BE2C (cell line): ENCODE measurements around the gene ANKRD6.

Experiments
- DNase-seq: peaks from one replicate; pipeline ENCODE4 v3.0.0-alpha.2; 2020
- H3K27me3 ChIP-seq: fragments of 250-450 bp; sonication (Bioruptor Pico); 2 replicates; pipeline ENCODE4 v1.5.1; 2020; ENCODE audit warnings: mild to moderate bottlenecking
- H3K36me3 ChIP-seq: fragments of 250-450 bp; sonication (Bioruptor Pico); 2 replicates; pipeline ENCODE4 v1.5.1; 2020; ENCODE audit warnings: mild to moderate bottlenecking
- H3K4me1 ChIP-seq: fragments of 250-450 bp; sonication (Bioruptor Pico); 2 replicates; pipeline ENCODE4 v1.5.1; 2020
- H3K4me3 ChIP-seq: 2 replicates; pipeline ENCODE4 v1.5.1; 2011; ENCODE audit warnings: low read depth, low read length
- H3K9me3 ChIP-seq: fragments of 250-450 bp; sonication (Bioruptor Pico); 2 replicates; pipeline ENCODE4 v1.5.1; 2020
- CTCF ChIP-seq: IDR thresholded peaks from 2 replicates; pipeline ENCODE4 v1.5.1; 2012; ENCODE audit warnings: mild to moderate bottlenecking, low read depth, low read length

Gene ANKRD6

DNA sequence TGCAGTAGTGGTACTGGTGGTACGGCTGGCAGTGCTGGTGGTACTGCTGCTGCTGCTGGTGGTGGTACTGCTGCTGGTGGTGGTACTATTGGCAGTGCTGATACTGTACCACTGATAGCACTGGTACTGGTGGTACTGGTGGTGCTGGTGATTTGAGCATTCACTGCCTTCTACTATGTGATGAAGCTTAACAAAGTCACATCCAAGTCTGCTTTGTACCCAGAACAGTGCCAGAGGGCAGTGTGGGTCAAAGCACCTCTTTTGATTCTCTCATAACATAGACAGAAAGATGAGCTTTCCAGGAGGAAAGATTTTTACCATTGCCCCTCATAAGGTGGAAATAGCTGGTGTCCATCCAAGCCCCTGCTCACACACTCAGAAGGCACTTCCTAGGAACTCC lies 48.7 kb downstream of the ANKRD6 start:
- Histone ChIP-seq H3K27me3 (no peaks in the 10 kb centered on the region), H3K4me3 (no peak overlapping the region), H3K4me1 (no peaks in the 10 kb centered on the region), H3K36me3 (no peaks in the 10 kb centered on the region), H3K9me3 (no peaks in the 10 kb centered on the region)
- DNase-seq: no peak
- no peak for TF ChIP-seq CTCF

GRCh38 chr6:89482126-89482525 lies 49.2 kb downstream of the ANKRD6 start:
- H3K27me3 ChIP-seq: no peaks in the 10 kb centered on the region

DNA sequence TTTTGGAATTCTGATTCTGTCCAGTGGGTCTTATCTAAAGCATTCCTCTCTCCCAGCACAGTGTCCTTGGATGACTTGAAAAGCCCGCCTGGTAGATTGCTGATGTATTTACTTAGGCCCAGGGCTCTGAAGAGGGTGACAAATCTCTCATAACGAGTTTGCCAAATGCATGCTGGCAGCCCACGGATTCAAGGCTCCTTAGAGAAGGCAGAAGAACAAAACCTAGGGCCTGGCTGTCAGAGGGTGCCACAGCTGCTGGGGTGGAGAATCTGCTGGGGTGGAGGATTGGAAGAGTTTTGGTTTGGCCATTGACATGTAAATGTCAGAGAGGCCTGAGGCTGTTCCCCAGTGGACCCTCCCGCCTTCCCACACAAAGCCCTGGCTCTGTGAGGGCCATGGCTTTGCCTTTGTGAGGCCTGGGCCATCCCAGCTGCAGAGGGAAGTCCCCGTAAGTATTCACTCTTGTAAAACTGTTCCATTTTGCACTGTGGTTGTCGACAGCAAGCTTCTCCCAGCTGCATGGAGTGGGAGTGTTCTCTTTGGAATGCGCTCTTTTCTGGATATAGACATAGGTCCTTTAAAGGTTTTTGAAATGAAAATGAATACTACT lies 50.3 kb downstream of the ANKRD6 start:
- H3K4me3 ChIP-seq: no peak overlapping the region

More at GRCh38 chr6:89482126-89482525, 49.2 kb downstream of the ANKRD6 start:
- Histone ChIP-seq H3K9me3 (no peaks in the 10 kb centered on the region), H3K36me3 (no peaks in the 10 kb centered on the region), H3K4me1 (no peaks in the 10 kb centered on the region), H3K4me3 (no peak overlapping the region)
- no peak for DNase-seq
- no peak for TF ChIP-seq CTCF

DNA sequence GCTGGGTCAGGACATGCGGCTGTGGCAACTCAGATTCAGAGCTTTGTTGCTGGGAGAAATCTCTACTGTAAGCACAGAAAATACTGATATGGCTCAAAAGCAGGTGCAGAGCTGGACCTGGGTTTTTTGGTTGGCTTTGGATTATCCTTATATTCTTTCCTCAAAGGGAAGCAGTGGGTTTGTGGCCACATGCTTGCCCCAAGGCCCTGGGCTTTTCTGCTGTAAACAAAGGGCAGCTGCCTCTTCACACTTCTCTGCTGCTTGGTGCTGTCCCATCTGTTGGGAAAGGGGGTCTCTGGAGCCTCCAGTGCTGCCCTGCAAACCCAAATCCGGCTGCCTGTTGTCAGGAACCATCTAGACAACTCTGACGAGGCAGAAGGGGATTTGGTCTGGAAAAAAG lies 52.4 kb downstream of the ANKRD6 start:
- no peak overlapping the region for H3K4me3 ChIP-seq
- no peak for TF ChIP-seq CTCF
- H3K36me3 ChIP-seq: no peaks in the 10 kb centered on the region
- no peaks in the 10 kb centered on the region for H3K4me1 ChIP-seq
- H3K27me3 ChIP-seq: 0 out of 2 replicates have a peak, but pooled peaks cover 2% of the 10 kb centered on the region
- H3K9me3 ChIP-seq: no peaks in the 10 kb centered on the region
- no peak for DNase-seq

More for the DNA sequence above, 50.3 kb downstream of the ANKRD6 start:
- Histone ChIP-seq H3K27me3 (0 out of 2 replicates have a peak, but pooled peaks cover 2% of the 10 kb centered on the region), H3K9me3 (no peaks in the 10 kb centered on the region), H3K4me1 (no peaks in the 10 kb centered on the region), H3K36me3 (no peaks in the 10 kb centered on the region)
- TF ChIP-seq CTCF: no peak
- no peak for DNase-seq

DNA sequence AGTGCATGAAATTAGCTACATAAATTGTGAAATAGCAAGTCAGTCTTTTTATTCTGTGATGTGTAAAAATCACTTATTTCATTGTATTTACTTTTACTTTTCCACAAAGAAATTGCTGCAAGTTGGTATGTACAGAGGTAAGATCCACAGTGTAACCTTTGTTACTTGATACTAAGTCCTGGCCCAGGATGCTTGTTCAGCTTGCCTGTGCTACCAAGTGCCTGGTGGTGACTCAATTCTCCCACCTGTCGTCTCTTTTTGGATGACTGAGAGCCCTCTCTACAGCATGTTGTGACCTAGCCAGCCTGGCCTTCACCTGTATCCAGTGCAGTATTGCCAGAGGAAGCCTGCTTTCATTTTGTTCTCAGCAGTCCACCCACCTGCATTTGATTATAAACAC lies 54.9 kb downstream of the ANKRD6 start:
- Histone ChIP-seq H3K27me3 (0 out of 2 replicates have a peak, but pooled peaks cover 2% of the 10 kb centered on the region), H3K4me1 (no peaks in the 10 kb centered on the region), H3K4me3 (no peak overlapping the region), H3K9me3 (no peaks in the 10 kb centered on the region), H3K36me3 (no peaks in the 10 kb centered on the region)
- no peak for DNase-seq
- no peak for TF ChIP-seq CTCF

- DNase-seq: no peak
- no peak for TF ChIP-seq CTCF
- Histone ChIP-seq H3K9me3 (no peaks in the 10 kb centered on the region), H3K36me3 (no peaks in the 10 kb centered on the region), H3K4me1 (no peaks in the 10 kb centered on the region), H3K4me3 (no peak overlapping the region), H3K27me3 (0 out of 2 replicates have a peak, but pooled peaks cover 2% of the 10 kb centered on the region)
Observed at GRCh38 chr6:89488438-89488837, 55.5 kb downstream of the ANKRD6 start.
